Measurements from ENCODE around the gene ZNF429. TPM values are rescaled to one million over a fixed set of nuclear protein-coding genes. Genes with fewer than 3 reads are reported as not detected.

Gene ZNF429
- total RNA-seq, 1 donor from 2014 or later: 12.7 TPM

- Histone ChIP-seq H3K27ac (ENCODE audit: low read depth, low read length) (no peak overlapping the region), H3K4me2 (ENCODE audit: low read length) (no peak overlapping the region), H3K4me3 (ENCODE audit: insufficient read depth, low read depth, low read length) (no peak overlapping the region), H3K9ac (ENCODE audit: low read length) (no peak overlapping the region), H3K4me1 (ENCODE audit: insufficient read depth, low read length) (no peaks in the 10 kb centered on the region), H2AFZ (ENCODE audit: low read depth, low read length) (no peak overlapping the region), H3K9me3 (ENCODE audit: insufficient read depth, low read depth, low read length) (peaks cover 8% of the 10 kb centered on the region), H3K36me3 (ENCODE audit: insufficient read depth, low read length) (no peaks in the 10 kb centered on the region), H3K79me2 (ENCODE audit: insufficient read depth, low read length) (no peaks in the 10 kb centered on the region), H4K20me1 (ENCODE audit: insufficient read depth, low read length) (no peaks in the 10 kb centered on the region), H3K27me3 (ENCODE audit: insufficient read depth, low read length) (no peaks in the 10 kb centered on the region)
- Mint-ChIP-seq H3K27ac (ENCODE audit: unreplicated experiment) (no peak overlapping the region), H3K4me1 (ENCODE audit: low read depth, unreplicated experiment) (no peaks in the 10 kb centered on the region), H3K9me3 (ENCODE audit: unreplicated experiment) (peaks cover 10% of the 10 kb centered on the region), H3K36me3 (ENCODE audit: low read depth, unreplicated experiment) (no peaks in the 10 kb centered on the region), H3K4me3 (ENCODE audit: unreplicated experiment) (peak overlapping the region; percentile 27), H3K27me3 (ENCODE audit: low read depth, unreplicated experiment) (peaks cover 20% of the 10 kb centered on the region)
- no peak for TF ChIP-seq EZH2 (IDR thresholded peaks at IDR 0.05; ENCODE audit: insufficient read depth, low read length)
- DNase-seq (ENCODE audit: low read depth): no peak
- FAIRE-seq: no peak
Measured at GRCh38 chr19:21585281-21585890, 80.0 kb downstream of the ZNF429 start.

- DNase-seq (ENCODE audit: low read depth): no peak
- Mint-ChIP-seq H3K4me1 (ENCODE audit: low read depth, unreplicated experiment) (no peaks in the 10 kb centered on the region), H3K27ac (ENCODE audit: unreplicated experiment) (no peak overlapping the region), H3K36me3 (ENCODE audit: low read depth, unreplicated experiment) (no peaks in the 10 kb centered on the region), H3K27me3 (ENCODE audit: low read depth, unreplicated experiment) (peaks cover 23% of the 10 kb centered on the region), H3K4me3 (ENCODE audit: unreplicated experiment) (peak overlapping the region; percentile 54), H3K9me3 (ENCODE audit: unreplicated experiment) (peaks cover 11% of the 10 kb centered on the region)
- FAIRE-seq: no peak
- H2AFZ ChIP-seq (ENCODE audit: low read depth, low read length): no peak overlapping the region
- no peaks in the 10 kb centered on the region for H3K27me3 ChIP-seq (ENCODE audit: insufficient read depth, low read length)
- no peaks in the 10 kb centered on the region for H3K4me1 ChIP-seq (ENCODE audit: insufficient read depth, low read length)
- peak overlapping the region; percentile 10 for H3K4me3 ChIP-seq (ENCODE audit: insufficient read depth, low read depth, low read length)
- no peak overlapping the region for H3K27ac ChIP-seq (ENCODE audit: low read depth, low read length)
- H3K9me3 ChIP-seq (ENCODE audit: insufficient read depth, low read depth, low read length): peaks cover 6% of the 10 kb centered on the region
- peak overlapping the region; percentile 36 for H3K4me2 ChIP-seq (ENCODE audit: low read length)
- H3K79me2 ChIP-seq (ENCODE audit: insufficient read depth, low read length): no peaks in the 10 kb centered on the region
- H4K20me1 ChIP-seq (ENCODE audit: insufficient read depth, low read length): no peaks in the 10 kb centered on the region
- no peak overlapping the region for H3K9ac ChIP-seq (ENCODE audit: low read length)
- TF ChIP-seq EZH2 (IDR thresholded peaks at IDR 0.05; ENCODE audit: insufficient read depth, low read length): no peak
- no peak for TF ChIP-seq CTCF (IDR thresholded peaks at IDR 0.05; ENCODE audit: insufficient read depth, low read depth, low read length)
- H3K36me3 ChIP-seq (ENCODE audit: insufficient read depth, low read length): no peaks in the 10 kb centered on the region
Measured at GRCh38 chr19:21586311-21587116, 81.1 kb downstream of the ZNF429 start.

GRCh38 chr19:21587117-21587461 is 81.7 kb downstream of the ZNF429 start:
- Mint-ChIP-seq H3K4me1 (ENCODE audit: low read depth, unreplicated experiment) (no peaks in the 10 kb centered on the region), H3K9me3 (ENCODE audit: unreplicated experiment) (peaks cover 6% of the 10 kb centered on the region), H3K36me3 (ENCODE audit: low read depth, unreplicated experiment) (no peaks in the 10 kb centered on the region), H3K4me3 (ENCODE audit: unreplicated experiment) (peak overlapping the region; percentile 54), H3K27ac (ENCODE audit: unreplicated experiment) (no peak overlapping the region), H3K27me3 (ENCODE audit: low read depth, unreplicated experiment) (peaks cover 23% of the 10 kb centered on the region)
- H3K4me1 ChIP-seq (ENCODE audit: insufficient read depth, low read length): no peaks in the 10 kb centered on the region
- peaks cover 5% of the 10 kb centered on the region for H3K9me3 ChIP-seq (ENCODE audit: insufficient read depth, low read depth, low read length)
- H3K27ac ChIP-seq (ENCODE audit: low read depth, low read length): no peak overlapping the region
- no peak for DNase-seq (ENCODE audit: low read depth)
- H3K4me2 ChIP-seq (ENCODE audit: low read length): no peak overlapping the region
- TF ChIP-seq EZH2 (IDR thresholded peaks at IDR 0.05; ENCODE audit: insufficient read depth, low read length): no peak
- TF ChIP-seq CTCF (IDR thresholded peaks at IDR 0.05; ENCODE audit: insufficient read depth, low read depth, low read length): no peak
- no peaks in the 10 kb centered on the region for H3K27me3 ChIP-seq (ENCODE audit: insufficient read depth, low read length)
- H3K4me3 ChIP-seq (ENCODE audit: insufficient read depth, low read depth, low read length): no peak overlapping the region
- no peak for FAIRE-seq
- H3K79me2 ChIP-seq (ENCODE audit: insufficient read depth, low read length): no peaks in the 10 kb centered on the region
- no peak overlapping the region for H2AFZ ChIP-seq (ENCODE audit: low read depth, low read length)
- no peak overlapping the region for H3K9ac ChIP-seq (ENCODE audit: low read length)
- no peaks in the 10 kb centered on the region for H3K36me3 ChIP-seq (ENCODE audit: insufficient read depth, low read length)
- no peaks in the 10 kb centered on the region for H4K20me1 ChIP-seq (ENCODE audit: insufficient read depth, low read length)
